NCI-H2196 treated with DMSO at 0.1 percent for 48 hours (cell line): Measurements from ENCODE around the gene CYTH2.
"Not testable (repeated sequence)": the region's sequence is repeated elsewhere in the genome, so short reads cannot be mapped to it uniquely, and the experiment has no call there.

Experiments
- DNase-seq: peaks from one replicate; lab custom pipeline; 2025; ENCODE audit not compliant: unreplicated experiment; lab: John Stamatoyannopoulos, UW

The CYTH2 gene

DNA sequence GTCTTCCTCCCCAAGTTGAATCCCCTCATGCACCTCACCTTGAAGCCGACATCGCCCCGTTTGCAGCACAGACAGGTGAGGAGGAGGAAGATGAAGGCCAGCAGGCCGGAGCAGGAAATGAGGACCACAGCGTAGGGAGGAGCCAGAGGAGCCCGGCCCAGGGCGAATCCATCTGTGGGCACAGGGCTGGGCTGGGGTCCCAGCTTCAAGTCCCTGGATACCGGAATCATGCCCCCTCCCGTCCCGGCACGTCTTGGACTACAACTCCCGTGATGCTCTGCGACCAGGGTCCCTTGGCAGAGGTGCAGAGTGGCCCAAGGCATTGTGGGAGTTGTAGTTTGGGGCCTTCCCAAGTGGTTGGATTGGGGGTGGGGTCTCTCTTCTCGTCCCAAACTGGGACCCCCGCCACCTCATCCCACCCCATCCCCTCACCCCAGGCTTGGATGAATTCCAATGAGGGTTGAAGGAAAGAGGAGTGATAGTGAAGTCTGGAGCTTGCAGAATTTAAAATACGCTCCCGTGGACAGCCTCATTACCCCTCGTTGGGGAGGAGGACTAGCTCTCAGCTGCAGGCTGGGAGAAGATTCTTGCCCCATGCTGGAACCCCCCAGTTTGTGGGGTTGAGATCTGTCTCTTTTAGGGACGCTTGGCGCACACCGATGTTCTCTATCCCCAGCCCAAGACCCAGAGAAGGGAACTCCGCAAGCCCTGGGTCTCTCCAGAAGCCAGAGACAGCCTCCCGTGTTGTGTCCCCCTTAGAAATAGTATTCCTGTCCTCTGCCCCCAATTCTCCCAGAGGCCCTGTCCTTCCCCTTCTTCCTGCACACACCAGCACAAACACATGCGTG is 41.5 kb downstream of the CYTH2 start:
- DNase-seq = peak; percentile 42

DNA sequence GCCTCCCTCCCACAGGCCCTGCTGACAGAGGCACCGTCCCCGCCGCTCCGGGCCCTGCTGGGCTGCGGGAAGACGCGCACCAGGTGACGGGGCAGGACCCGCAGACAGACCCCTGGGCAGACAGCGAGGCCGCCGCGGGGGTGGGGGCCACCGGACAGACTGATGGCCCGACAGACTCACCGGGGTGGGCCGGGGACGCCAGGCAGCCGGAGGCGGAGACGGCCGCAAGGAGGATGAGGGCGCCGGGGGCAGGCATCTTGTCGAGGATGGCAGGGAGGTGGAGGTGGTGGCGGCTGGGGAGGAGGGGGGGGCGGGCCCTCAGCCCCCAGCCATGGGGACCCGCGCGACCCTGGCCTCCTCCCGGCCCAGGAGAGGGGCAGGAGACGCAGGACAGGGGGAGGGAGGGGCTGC is 42.2 kb downstream of the CYTH2 start:
- no peak for DNase-seq

DNA sequence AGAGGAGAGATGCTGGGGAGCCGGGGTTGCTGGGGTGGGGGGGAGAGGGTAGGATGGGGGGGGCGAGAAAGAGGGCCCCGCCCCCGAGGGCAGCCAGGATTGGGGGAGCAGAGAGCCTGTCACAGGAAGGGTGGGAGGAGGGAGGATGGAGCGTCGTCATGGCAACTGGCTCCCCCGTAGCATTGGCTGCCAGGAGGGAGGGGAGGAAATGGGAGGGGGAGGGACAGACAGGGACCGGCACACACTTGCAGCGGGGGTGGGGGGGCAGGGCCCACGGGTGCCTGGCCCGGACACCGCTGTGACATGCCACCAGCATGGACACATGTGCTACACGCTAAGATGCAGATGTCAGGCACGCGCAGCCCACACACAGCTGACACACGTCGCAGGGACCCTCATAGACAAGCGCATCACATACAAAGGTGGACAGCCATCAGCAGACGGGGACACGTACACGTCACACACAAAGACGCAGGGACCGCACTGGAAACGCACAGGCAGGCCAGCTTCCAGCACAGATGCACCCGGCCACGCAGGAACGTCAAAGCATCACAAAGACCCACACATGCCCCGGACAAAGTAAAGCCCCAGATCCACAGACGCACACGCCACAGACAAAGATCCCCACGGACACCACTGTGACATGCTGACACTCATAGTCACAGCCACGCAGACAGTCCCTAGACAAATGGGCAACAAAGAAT is 42.8 kb downstream of the CYTH2 start, which contains the start of gene LMTK3:
LMTK3 (minus strand) TSS at position 36 of the 704 bp plus-strand sequence. CDS start 259 bp downstream, outside the sequence.
- DNase-seq = peak; percentile 87

DNA sequence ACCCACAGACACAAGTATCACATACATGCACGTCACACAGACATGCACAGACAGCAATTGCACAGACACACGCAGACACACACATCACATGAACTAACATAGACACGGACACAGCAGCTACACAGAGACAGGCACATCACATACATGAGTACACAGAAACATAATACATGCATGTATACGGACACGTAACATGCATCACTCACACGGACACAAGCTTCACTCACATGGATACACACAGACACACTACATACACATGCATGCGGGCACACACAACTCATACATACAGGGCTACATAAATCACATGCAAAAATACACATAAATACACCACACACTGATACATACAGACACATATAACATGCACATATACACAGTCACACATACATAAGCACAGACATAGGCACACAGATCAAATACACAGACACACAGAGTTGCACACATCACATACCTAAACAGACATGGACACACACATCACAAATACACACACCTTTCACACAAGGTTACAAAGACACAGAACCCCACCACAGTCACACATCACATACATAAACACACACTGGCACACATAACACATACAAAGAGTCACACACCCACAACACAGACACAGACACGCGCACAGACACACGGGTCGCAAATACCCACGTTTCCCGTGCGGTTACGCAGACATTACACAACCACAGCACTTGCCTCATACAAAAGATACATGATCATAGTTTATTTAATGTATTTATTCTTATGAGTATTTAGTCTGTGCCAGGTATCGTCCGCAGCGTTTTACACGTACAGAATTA is 43.5 kb downstream of the CYTH2 start:
- no peak for DNase-seq

DNA sequence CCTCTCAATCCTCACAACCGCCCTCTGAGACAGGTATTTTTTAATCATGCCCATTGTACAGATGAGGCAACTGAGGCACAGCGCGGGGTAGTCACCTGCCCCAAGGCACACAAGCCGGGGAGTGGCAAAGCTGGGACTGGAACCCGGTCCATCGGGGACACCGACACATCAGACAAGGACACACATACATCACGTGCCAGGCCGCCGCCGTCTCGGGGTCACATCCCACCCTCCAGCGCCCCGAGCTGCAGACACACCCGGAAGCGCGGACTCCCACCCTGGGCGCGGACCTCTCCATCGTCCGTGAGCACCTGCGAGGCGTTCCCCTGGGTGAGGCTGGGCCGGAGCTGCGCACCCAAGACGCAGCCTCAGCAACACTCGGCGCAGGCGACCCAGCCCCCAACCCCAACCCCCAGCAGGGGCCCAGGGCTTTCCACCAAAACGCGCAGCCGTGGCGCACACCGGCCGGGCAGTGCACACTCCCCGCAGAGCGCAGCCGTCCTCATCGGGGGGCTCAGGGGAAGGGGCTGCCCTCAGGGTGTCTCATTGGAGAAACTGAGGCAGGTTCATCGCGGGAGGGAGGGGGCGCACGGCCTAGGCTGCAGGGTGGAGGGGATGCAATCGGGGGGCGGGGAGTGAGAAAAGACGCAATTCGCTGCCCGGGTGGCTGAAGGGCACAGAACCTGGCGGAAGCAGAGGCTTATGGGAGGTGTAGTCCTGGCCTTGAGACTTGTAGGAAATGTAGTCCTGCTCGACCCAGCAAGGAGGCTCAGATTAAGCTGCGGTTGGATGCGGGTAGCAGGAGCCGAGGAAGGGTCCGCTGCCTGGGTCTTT is 44.3 kb downstream of the CYTH2 start:
- DNase-seq = peak; percentile 80

DNA sequence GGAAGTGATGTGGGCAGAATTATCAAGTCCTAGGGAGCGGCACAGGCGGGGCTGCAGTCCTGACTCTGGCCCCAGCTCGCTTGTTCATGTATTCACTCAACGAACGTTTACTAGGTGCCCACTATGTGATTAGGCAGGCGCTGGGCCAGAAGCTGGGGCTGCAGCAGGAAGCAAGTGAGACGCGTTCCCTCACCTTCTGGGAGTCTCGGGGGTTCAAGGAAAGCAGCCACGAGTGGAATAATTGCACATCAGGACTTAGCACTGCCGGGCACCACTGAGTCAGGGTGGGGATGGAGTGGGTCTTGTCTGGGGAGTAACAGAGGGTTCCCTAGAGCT is 44.9 kb downstream of the CYTH2 start:
- no peak for DNase-seq

DNA sequence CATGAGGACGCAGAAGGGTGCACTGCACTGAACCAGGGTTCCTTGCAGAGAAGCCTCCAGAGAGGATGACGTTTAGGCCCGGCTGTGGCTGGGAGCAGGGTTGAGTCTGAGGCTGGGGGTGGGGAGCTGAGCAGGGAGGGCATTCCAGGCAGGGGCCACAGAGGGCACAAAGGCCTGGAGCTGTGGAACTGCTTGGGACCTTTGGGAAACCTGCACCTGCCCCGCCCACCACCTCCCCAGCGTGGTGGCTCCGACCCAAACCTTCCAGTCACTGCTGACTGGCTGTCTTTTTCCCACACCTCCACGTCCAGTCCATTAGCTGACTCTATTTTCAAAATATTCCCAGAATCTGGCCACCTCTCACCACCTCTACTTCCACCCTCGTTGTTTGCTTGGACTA is 47.4 kb downstream of the CYTH2 start:
- no peak for DNase-seq

DNA sequence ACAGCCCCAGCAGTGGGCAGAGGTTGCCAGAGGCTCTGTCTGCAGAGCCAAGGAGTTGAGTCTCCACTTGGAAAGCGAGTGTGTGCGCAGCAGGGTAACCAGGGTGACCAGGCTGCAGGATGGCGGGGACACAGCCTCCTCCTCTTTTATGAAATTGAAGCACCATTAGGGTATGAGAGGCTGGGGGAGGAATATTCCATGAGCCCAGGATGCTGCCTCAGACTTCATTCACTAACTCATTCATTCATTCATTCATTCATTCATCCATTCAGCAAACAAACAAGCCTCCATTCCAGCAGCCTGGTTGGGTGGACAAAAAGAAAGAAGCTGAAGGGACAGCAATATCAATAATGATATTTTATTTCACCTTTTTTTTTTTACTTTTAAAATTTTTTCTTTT is 49.0 kb downstream of the CYTH2 start:
- DNase-seq = no peak

DNA sequence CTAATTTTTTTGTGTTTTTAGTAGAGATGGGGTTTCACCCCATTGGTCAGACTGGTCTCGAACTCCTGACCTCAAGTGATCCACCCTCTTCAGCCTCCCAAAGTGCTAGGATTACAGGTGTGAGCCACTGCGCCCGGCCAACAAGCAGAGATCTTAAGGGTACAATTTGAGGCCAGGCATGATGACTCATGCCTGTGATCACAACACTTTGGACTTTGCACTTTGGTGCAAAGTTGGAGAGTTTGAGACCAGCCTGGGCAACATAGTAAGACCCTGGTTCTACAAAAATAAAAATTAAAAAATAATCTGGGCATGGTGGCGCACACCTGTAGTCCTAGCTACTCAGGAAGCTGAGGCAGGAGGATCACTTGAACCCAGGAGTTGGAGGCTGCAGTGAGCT is 50.3 kb downstream of the CYTH2 start:
- not testable (repeated sequence) for DNase-seq

DNA sequence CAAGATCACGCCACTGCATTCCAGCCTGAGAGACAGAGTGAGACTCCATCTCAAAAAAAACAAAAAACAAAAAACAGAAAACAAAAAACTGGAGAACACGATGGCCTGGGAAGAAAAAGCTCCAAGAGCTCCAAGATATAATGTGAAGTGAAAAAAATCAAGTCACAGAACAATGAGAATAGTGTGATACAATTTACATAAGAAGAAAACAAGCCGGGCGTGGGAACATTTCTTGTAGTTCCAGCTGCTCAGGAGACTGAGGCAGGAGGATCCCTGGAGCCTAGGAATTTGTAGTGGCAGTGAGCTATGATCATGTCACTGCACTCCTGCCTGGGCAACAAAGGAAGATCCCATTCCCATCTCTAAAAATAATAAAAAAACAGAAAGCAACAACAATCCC is 51.0 kb downstream of the CYTH2 start:
- DNase-seq = no peak

DNA sequence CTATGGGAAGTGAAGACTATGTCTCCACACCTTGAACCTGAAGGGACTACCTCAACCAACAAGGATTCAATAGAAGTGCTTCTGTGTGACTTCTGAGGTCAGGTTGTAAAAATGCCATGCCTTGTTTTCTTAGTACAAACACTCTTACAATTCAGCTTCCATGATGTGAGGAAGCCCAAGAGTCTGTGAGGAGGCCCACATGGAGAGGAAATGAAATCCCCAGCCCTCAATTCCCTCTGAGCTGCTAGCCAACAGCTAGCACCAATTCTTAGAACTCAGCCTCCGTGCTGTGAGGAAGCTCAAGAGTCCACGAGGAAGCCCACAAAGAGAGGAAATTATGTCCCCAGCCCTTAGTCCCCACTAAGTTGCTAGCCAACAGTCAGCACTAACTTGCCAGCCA is 55.1 kb downstream of the CYTH2 start:
- no peak for DNase-seq

DNA sequence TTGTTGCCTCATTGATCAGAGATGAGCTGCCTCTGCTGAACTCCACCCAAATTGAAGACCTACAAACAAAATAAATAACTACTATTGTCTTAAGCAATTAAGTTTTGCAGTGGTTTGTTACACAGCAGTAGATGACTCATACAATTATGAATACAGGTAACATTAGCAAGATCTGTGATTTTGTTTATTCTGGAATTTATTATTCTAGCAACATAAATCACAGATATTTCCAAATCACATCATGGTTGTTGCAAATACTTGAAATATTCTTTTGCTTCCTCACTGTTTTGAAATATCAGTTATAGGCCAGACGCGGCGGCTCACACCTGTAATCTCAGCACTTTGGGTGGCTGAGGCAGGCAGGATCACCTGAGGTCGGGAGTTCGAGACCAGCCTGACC is 55.6 kb downstream of the CYTH2 start:
- no peak for DNase-seq

DNA sequence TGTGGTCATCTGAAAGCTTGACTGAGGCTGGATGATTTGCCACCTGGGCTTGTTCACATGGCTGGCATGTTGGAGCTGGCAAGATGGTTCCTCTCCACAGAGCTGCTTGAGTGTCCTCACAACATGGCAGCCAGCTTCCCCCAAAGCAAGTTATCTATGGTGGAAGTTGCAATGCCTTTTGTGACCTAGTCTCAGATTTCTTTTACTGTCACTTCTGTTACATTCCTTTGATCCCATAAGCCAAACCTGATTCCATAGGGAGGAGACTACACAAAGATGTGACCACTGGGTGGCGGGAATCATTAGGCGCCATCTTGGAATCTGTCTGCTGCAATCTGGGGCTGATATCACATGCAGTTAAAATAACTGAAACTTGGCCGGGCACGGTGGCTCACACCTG is 60.0 kb downstream of the CYTH2 start:
- no peak for DNase-seq

DNA sequence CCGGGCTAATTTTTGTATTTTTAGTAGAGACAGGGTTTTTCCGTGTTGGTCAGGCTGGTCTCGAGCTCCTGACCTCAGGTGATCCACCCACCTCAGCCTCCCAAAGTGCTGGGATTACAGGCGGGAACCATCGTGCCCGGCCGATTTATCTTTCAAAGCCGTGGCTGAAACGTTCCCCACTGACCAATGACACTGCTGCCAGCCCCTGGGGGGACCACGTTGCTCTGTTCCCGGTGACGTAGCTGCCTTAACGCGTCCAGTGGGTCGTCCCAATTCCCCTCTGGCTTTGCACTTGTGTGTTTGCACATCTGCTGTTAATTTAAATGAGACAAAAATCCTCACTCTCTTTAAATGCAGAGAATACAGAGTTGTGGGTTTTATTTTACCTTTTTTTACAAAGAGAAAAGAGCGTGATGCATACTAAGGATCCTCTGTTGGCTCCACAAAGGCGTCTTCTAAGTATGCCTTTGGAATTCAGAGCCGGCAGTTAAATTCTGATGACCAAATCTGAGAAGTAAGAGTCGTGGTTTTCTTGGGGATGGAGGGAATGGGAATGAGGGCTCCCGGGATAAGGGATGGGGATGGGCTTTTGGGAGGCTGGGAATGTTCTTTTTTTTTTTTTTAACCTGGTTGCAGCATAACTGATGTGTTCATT is 61.0 kb downstream of the CYTH2 start:
- DNase-seq = no peak

DNA sequence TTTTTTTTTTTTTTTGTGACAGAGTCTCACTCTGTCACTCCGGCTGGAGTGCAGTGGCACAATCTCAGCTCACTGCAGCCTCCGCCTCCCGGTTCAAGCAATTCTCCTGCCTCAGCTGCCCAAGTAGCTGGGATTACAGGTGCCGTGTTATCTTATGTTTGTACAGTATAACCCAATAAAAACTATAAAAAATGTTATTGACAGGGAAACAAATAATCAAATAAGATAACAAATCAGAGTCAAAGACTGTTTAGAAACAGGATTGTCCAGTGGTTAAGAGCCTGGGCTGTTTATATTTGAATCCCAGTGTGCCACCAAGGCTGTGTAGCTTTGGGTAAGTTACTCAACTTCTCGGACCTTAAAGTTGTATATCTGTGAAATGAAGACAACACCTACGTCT is 61.6 kb downstream of the CYTH2 start:
- no peak for DNase-seq
